ENCODE results near the gene WDR4. TPM values are rescaled to one million over a fixed set of nuclear protein-coding genes. Genes with fewer than 3 reads are reported as not detected.

Gene WDR4
- total RNA-seq, 2 donors from 2014 or later, result 8.0 to 37.9 TPM

DNA sequence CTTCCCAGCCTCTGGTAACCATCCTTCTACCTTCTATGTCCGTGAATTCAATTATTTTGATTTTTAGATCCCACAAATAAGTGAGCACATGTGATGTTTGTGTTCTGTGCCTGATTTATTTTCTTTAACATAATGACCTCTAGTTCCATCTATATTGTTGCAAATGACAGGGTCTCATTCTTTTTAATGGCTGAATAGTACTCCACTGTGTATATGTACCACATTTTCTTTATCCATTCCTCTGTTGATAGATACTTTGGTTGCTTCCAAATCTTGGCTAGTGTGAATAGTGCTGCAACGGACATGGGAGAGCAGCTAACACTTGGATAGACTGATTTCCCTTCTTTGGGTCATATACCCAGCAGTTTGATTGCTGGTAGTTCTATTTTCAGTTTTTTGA lies 51.8 kb downstream of the WDR4 start:
- ATAC-seq, result no peak
- Histone ChIP-seq H3K4me3 (no peak overlapping the region), H3K36me3 (replicated peaks in 1 of 2; ENCODE audit: insufficient read depth in 1 of 2, low read depth in 2 of 2) (no peaks in the 10 kb centered on the region), H3K27me3 (no peaks in the 10 kb centered on the region), H3K4me1 (no peaks in the 10 kb centered on the region), H3K9me3 (no peaks in the 10 kb centered on the region), H3K27ac (no peak overlapping the region)
- WGBS, 2 donors, result 65 to 73% methylated on average over 2 of the region's 2 CpGs
- DNase-seq, result no peak
- intact Hi-C loops (cut with DNase I), result no loop called here
- TF ChIP-seq, protein P1, sequence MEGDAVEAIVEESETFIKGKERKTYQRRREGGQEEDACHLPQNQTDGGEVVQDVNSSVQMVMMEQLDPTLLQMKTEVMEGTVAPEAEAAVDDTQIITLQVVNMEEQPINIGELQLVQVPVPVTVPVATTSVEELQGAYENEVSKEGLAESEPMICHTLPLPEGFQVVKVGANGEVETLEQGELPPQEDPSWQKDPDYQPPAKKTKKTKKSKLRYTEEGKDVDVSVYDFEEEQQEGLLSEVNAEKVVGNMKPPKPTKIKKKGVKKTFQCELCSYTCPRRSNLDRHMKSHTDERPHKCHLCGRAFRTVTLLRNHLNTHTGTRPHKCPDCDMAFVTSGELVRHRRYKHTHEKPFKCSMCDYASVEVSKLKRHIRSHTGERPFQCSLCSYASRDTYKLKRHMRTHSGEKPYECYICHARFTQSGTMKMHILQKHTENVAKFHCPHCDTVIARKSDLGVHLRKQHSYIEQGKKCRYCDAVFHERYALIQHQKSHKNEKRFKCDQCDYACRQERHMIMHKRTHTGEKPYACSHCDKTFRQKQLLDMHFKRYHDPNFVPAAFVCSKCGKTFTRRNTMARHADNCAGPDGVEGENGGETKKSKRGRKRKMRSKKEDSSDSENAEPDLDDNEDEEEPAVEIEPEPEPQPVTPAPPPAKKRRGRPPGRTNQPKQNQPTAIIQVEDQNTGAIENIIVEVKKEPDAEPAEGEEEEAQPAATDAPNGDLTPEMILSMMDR (IDR thresholded peaks at IDR 0.05), result no peak
- TF ChIP-seq POLR2A (IDR thresholded peaks at IDR 0.05), result no peak

DNA sequence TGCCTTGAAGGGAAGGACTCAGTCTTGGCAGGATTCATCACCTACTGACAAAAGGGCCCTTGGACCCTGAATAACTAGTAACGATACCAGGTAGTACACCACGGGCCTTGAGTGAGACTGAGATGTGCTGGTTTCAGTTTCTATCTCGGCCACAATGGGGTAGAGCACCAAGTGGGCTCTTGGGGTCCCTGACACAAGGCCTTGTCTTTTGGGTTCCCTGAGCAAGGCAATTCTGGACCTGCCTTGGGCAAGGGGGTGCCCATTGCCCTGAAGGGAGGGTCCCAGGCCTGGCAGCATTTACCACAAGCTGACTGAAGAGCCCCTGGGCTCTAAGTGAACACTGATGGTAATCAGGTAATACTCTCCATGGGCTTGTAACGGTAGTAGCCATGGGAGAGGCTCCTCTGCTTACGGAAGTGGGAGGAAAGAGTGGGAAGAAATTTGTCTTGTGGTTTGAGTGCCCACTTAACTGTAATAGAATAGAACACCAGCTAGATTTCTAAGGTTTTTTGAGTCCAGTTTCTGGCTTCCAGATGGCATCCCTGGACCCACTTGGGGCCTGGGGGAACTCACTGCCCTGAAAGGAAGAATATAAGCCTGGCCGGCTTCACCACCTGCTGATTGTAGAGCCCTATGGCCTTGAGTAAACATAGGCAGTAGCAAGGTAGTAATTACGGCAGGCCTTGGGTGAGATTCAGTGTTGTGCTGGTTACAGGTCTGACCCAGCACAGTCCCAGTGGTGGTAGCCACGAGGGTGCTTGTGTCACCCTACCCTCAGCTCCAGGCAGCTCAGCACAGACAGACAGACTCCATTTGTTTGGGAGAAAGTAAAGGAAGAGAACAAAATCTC lies 58.5 kb downstream of the WDR4 start:
- 69 to 71% methylated on average over 8 of the region's 8 CpGs for WGBS, 2 donors
- Histone ChIP-seq H3K27me3 (no peaks in the 10 kb centered on the region), H3K4me3 (no peak overlapping the region), H3K9me3 (no peaks in the 10 kb centered on the region), H3K27ac (no peak overlapping the region), H3K36me3 (replicated peaks in 1 of 2; ENCODE audit: insufficient read depth in 1 of 2, low read depth in 2 of 2) (no peaks in the 10 kb centered on the region), H3K4me1 (no peaks in the 10 kb centered on the region)
- DNase-seq (no peak), ATAC-seq (no peak)
- TF ChIP-seq, protein P1 (IDR thresholded peaks at IDR 0.05), result no peak
- no peak for TF ChIP-seq POLR2A (IDR thresholded peaks at IDR 0.05)
- intact Hi-C loops (cut with DNase I), result no loop called here

GRCh38 chr21:42819861-42820615 lies 59.3 kb downstream of the WDR4 start:
- DNase-seq (no peak), ATAC-seq (no peak)
- no peaks in the 10 kb centered on the region for H3K4me1 ChIP-seq
- no peak overlapping the region for H3K4me3 ChIP-seq
- no peaks in the 10 kb centered on the region for H3K9me3 ChIP-seq
- intact Hi-C loops (cut with DNase I), result no loop called here
- TF ChIP-seq, protein P1 (IDR thresholded peaks at IDR 0.05), result no peak
- no peak for TF ChIP-seq POLR2A (IDR thresholded peaks at IDR 0.05)
- no peaks in the 10 kb centered on the region for H3K27me3 ChIP-seq
- 76 to 87% methylated on average over 6 to 7 of the region's 7 CpGs for WGBS, 2 donors
- no peaks in the 10 kb centered on the region for H3K36me3 ChIP-seq (replicated peaks in 1 of 2; ENCODE audit: insufficient read depth in 1 of 2, low read depth in 2 of 2)
- no peak overlapping the region for H3K27ac ChIP-seq

DNA sequence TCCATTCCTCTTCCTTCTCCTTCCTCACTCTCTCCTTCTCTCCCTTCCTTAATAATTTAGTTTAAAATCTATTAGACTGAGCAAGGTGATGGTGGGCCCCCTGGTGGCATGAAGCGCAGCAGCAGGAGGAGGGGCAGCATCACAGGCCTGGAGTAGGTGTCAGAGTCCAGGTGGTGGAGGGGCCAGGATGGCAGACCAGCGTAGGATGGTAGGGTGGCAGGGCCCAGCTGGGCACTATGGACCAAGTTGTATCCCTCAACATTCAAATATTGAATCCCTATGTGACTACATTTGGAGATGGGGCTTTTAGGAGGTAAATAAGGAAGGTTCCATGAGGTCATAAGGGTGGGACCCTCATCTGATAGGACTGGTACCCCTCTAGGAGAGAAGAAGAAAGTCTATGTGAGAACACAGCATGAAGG lies 61.0 kb downstream of the WDR4 start:
- H3K9me3 ChIP-seq, result no peaks in the 10 kb centered on the region
- H3K36me3 ChIP-seq (replicated peaks in 1 of 2; ENCODE audit: insufficient read depth in 1 of 2, low read depth in 2 of 2), result no peaks in the 10 kb centered on the region
- no peaks in the 10 kb centered on the region for H3K27me3 ChIP-seq
- H3K4me1 ChIP-seq, result no peaks in the 10 kb centered on the region
- no peak overlapping the region for H3K4me3 ChIP-seq
- H3K27ac ChIP-seq, result no peak overlapping the region
- no peak for TF ChIP-seq POLR2A (IDR thresholded peaks at IDR 0.05)
- TF ChIP-seq, protein P1 (IDR thresholded peaks at IDR 0.05), result peak in 6 of 7 experiments; percentile 61 to 87 (median 77)
- 13 to 38% methylated on average over 2 of the region's 2 CpGs for WGBS, 2 donors
- intact Hi-C loops (cut with DNase I), result no loop called here
- peak; percentile 78 for ATAC-seq
- DNase-seq, result peak; percentile 63 to 66 (median 64)
